ENCODE results near the gene WWOX.

GRCh38 chr16:78438632-78439031 is 339.2 kb downstream of the WWOX start:
- TF ChIP-seq EZH2 (IDR thresholded peaks at IDR 0.05; ENCODE audit: low read depth) (no peak), CTCF (conservative IDR thresholded peaks at IDR 0.05) (no peak)

Measured in PC-9 (cell line).